SK-N-SH (cell line): ENCODE data around the gene GAB1. TPM values are rescaled to one million over a fixed set of nuclear protein-coding genes. Genes with fewer than 3 reads are reported as not detected.

ENCODE experiments used
- CTCF ChIA-PET: fragments of 300-600, 350-600 bp; formaldehyde crosslinking; extraction: SDS; loops from one replicate; lab custom pipeline; 2021; lab: Yijun Ruan, JAX
- POLR2A ChIA-PET: fragments of 350-600 bp; sonication (Branson Sonifier 250); formaldehyde crosslinking; extraction: SDS; loops from one replicate; lab custom pipeline; 2020; ENCODE audit warnings: antibody characterized with exemption, inconsistent platforms; lab: Yijun Ruan, JAX
- DNase-seq: peaks from one replicate; pipeline ENCODE4 v3.0.0; 2012
- H2AFZ ChIP-seq: fragments of 200-600 bp; sonication (generic); 2 replicates; pipeline ENCODE4 v1.8.1; 2016; ENCODE audit warnings: antibody characterized with exemption, mild to moderate bottlenecking, low read depth
- H3F3A ChIP-seq: fragments of 200-600 bp; sonication (generic); replicated peaks from 2 replicates; pipeline ENCODE3; 2016; ENCODE audit warnings: antibody characterized with exemption, mild to moderate bottlenecking; ENCODE audit not compliant: insufficient read depth
- H3K27ac ChIP-seq, 2 experiments: fragments of 200-500 bp in 1 of 2; fragments of 200-600 bp in 1 of 2; sonication (Bioruptor generic) in 1 of 2; sonication (generic), shearing (Covaris generic) in 1 of 2; 2 replicates each; pipeline versions ENCODE4 v1.5.1 to v1.6.1; 2014 to 2016; ENCODE audit warnings: low read depth in 2 of 2, inconsistent platforms in 1 of 2, low read length in 1 of 2, mild to moderate bottlenecking in 1 of 2, mixed read lengths in 1 of 2
- H3K27me3 ChIP-seq: fragments of 200-600 bp; sonication (generic), shearing (Covaris generic); 2 replicates; pipeline ENCODE4 v1.6.1; 2016; ENCODE audit warnings: mixed run types; ENCODE audit not compliant: insufficient read depth
- H3K36me3 ChIP-seq, 2 experiments: fragments of 200-500 bp in 1 of 2; fragments of 200-600 bp in 1 of 2; sonication (Bioruptor generic) in 1 of 2; sonication (generic) in 1 of 2; replicated peaks in 1 of 2; 2 replicates each; pipeline versions ENCODE3 to v1.5.1; 2014 to 2016; ENCODE audit warnings: low read length in 1 of 2, mild to moderate bottlenecking in 1 of 2; ENCODE audit not compliant: insufficient read depth in 2 of 2, control insufficient read depth in 1 of 2
- H3K4me1 ChIP-seq, 2 experiments: fragments of 200-500 bp in 1 of 2; fragments of 200-600 bp in 1 of 2; sonication (Bioruptor generic) in 1 of 2; sonication (generic), shearing (Covaris generic) in 1 of 2; 2 replicates each; pipeline versions ENCODE4 v1.5.1 to v1.6.1; 2014 to 2016; ENCODE audit warnings: low read depth in 1 of 2, low read length in 1 of 2, mixed run types in 1 of 2; ENCODE audit not compliant: insufficient read depth in 2 of 2, control insufficient read depth in 1 of 2
- H3K4me2 ChIP-seq: fragments of 200-600 bp; sonication (generic), shearing (Covaris generic); 2 replicates; pipeline ENCODE4 v1.6.1; 2017; ENCODE audit warnings: mixed run types
- H3K4me3 ChIP-seq, 2 experiments: fragments of 200-500 bp in 1 of 2; fragments of 200-600 bp in 1 of 2; sonication (Bioruptor generic) in 1 of 2; sonication (generic), shearing (Covaris generic) in 1 of 2; 2 replicates each; pipeline versions ENCODE4 v1.5.1 to v1.8.1; 2014 to 2016; ENCODE audit warnings: low read depth in 2 of 2, inconsistent platforms in 1 of 2, low read length in 1 of 2, mild to moderate bottlenecking in 1 of 2, mixed read lengths in 1 of 2, moderate library complexity in 1 of 2
- H3K79me2 ChIP-seq: fragments of 200-600 bp; sonication (generic); 2 replicates; pipeline ENCODE4 v1.8.1; 2017; ENCODE audit warnings: mild to moderate bottlenecking; ENCODE audit not compliant: insufficient read depth
- H3K9ac ChIP-seq: fragments of 200-600 bp; sonication (generic); 2 replicates; pipeline ENCODE4 v1.6.1; 2017; ENCODE audit warnings: mixed run types
- H3K9me2 ChIP-seq: fragments of 200-600 bp; sonication (generic); 2 replicates; pipeline ENCODE4 v1.6.1; 2017; ENCODE audit warnings: mixed run types
- H3K9me3 ChIP-seq: fragments of 200-600 bp; sonication (generic); 2 replicates; pipeline ENCODE4 v1.6.1; 2017; ENCODE audit warnings: mixed run types, mild to moderate bottlenecking, moderate library complexity
- H4K20me1 ChIP-seq: fragments of 200-600 bp; sonication (generic); 2 replicates; pipeline ENCODE4 v1.6.1; 2017; ENCODE audit warnings: mild to moderate bottlenecking, mixed run types; ENCODE audit not compliant: insufficient read depth
- CHD2 ChIP-seq: fragments of 150-350 bp; IDR thresholded peaks from 2 replicates; pipeline ENCODE4 v1.6.1; 2018; ENCODE audit warnings: low read length; ENCODE audit not compliant: partially characterized antibody
- ELF1 ChIP-seq: IDR thresholded peaks from 2 replicates; pipeline ENCODE4 v1.4.0; 2012
- EZH2phosphoT487 ChIP-seq: fragments of 200-600 bp; sonication (generic); IDR thresholded peaks from 2 replicates; pipeline ENCODE4 v1.6.1; 2017; ENCODE audit warnings: low read depth, mixed run types, mild to moderate bottlenecking, antibody characterized with exemption, moderate library complexity, borderline replicate concordance
- FOXJ3 ChIP-seq: sonication (generic); formaldehyde crosslinking; IDR thresholded peaks from 2 replicates; pipeline ENCODE4 v1.5.1; 2020; ENCODE audit warnings: mild to moderate bottlenecking, missing genetic modification reagents
- FOXM1 ChIP-seq: IDR thresholded peaks from 2 replicates; pipeline ENCODE4 v1.4.0; 2012; ENCODE audit warnings: low read depth, mild to moderate bottlenecking
- GABPA ChIP-seq: IDR thresholded peaks from 2 replicates; pipeline ENCODE4 v1.4.0; 2012; ENCODE audit warnings: low read depth, mild to moderate bottlenecking
- GATA2 ChIP-seq: sonication (generic); formaldehyde crosslinking; IDR thresholded peaks from 2 replicates; pipeline ENCODE4 v1.5.0; 2020; ENCODE audit warnings: mild to moderate bottlenecking, missing genetic modification reagents
- JUND ChIP-seq: IDR thresholded peaks from 2 replicates; pipeline ENCODE4 v1.4.0; 2012
- NRF1 ChIP-seq: IDR thresholded peaks from 2 replicates; pipeline ENCODE4 v1.6.1; 2012; ENCODE audit warnings: low read depth, mild to moderate bottlenecking, low read length
- PBX3 ChIP-seq: IDR thresholded peaks from 2 replicates; pipeline ENCODE4; 2012
- POLR2AphosphoS5 ChIP-seq: IDR thresholded peaks from 2 replicates; pipeline ENCODE4 v1.6.1; 2012; ENCODE audit warnings: low read depth, low read length
- RAD21 ChIP-seq: IDR thresholded peaks from 2 replicates; pipeline ENCODE4 v1.6.1; 2012; ENCODE audit warnings: mild to moderate bottlenecking, low read length
- RCOR1 ChIP-seq: fragments of 150-350 bp; IDR thresholded peaks from 2 replicates; pipeline ENCODE4 v1.6.1; 2017; ENCODE audit warnings: antibody characterized with exemption, low read length
- RFX5 ChIP-seq: IDR thresholded peaks from 2 replicates; pipeline ENCODE4 v1.6.1; 2012; ENCODE audit warnings: mild to moderate bottlenecking, improper control_type of control experiment, low read length
- RXRA ChIP-seq: IDR thresholded peaks from 2 replicates; pipeline ENCODE4 v1.4.0; 2012; ENCODE audit warnings: low read depth, mild to moderate bottlenecking, borderline replicate concordance
- SIN3A ChIP-seq: IDR thresholded peaks from 2 replicates; pipeline ENCODE4 v1.6.1; 2012; ENCODE audit warnings: low read depth, mild to moderate bottlenecking, low read length, moderate library complexity, borderline replicate concordance
- SMC3 ChIP-seq: IDR thresholded peaks from 2 replicates; pipeline ENCODE4 v1.6.1; 2012; ENCODE audit warnings: low read depth, low read length, improper control_type of control experiment
- TCF12 ChIP-seq: IDR thresholded peaks from 2 replicates; pipeline ENCODE4 v1.4.0; 2012
- TEAD4 ChIP-seq: IDR thresholded peaks from 2 replicates; pipeline ENCODE4 v1.4.0; 2012; ENCODE audit warnings: mild to moderate bottlenecking, borderline replicate concordance; ENCODE audit not compliant: insufficient read depth
- USF1 ChIP-seq: IDR thresholded peaks from 2 replicates; pipeline ENCODE4 v1.4.0; 2012; ENCODE audit warnings: low read depth, borderline replicate concordance
- YY1 ChIP-seq: IDR thresholded peaks from 2 replicates; pipeline ENCODE4 v1.4.0; 2012; ENCODE audit warnings: low read depth, mild to moderate bottlenecking
- WGBS: methylation state at CpG from one replicate; pipeline ENCODE4 v1.1.6; 2017; ENCODE audit warnings: low lambda C conversion rate; 5-methylcytosine and 5-hydroxymethylcytosine counted together
- polyA plus RNA-seq, 3 experiments: library from polyadenylated mRNA; depleted of rRNA; stranded (reverse); fragments of >200 nt; gene quantifications; 2 replicates each; pipeline ENCODE4 v1.2.3, GENCODE V29; 2012
- TF ChIP-seq, protein P1 (sequence below): IDR thresholded peaks from 2 replicates; pipeline ENCODE4 v1.6.1; 2012; ENCODE audit warnings: mild to moderate bottlenecking, low read depth, low read length, moderate library complexity
- TF ChIP-seq, protein P2 (sequence below): IDR thresholded peaks from 2 replicates; pipeline ENCODE4 v1.4.0; 2012; ENCODE audit warnings: low read depth

The GAB1 gene
- polyA plus RNA-seq, 1 of the 3 experiments (the other 2 are of a cell fraction), result 3.7 TPM

DNA sequence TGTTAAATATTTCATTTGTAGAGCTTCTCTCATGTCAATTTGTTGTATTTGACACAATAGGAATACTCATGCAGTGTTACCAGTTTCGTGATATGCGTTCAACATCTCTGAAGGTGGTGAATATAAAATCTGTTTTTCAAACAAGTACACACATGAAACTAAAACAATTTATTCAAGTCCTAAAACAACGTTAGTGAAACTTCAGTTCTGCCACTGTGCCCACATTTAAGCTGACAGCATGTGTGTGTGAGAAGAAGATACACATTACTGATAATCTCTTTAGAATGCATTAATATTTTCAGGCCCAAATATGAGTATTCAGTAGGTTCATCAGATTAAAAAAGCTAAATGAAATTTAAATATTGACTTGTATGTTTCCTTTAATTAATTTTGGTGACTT, 21.7 kb downstream of the GAB1 start (continued):
- TF ChIP-seq, protein P1, sequence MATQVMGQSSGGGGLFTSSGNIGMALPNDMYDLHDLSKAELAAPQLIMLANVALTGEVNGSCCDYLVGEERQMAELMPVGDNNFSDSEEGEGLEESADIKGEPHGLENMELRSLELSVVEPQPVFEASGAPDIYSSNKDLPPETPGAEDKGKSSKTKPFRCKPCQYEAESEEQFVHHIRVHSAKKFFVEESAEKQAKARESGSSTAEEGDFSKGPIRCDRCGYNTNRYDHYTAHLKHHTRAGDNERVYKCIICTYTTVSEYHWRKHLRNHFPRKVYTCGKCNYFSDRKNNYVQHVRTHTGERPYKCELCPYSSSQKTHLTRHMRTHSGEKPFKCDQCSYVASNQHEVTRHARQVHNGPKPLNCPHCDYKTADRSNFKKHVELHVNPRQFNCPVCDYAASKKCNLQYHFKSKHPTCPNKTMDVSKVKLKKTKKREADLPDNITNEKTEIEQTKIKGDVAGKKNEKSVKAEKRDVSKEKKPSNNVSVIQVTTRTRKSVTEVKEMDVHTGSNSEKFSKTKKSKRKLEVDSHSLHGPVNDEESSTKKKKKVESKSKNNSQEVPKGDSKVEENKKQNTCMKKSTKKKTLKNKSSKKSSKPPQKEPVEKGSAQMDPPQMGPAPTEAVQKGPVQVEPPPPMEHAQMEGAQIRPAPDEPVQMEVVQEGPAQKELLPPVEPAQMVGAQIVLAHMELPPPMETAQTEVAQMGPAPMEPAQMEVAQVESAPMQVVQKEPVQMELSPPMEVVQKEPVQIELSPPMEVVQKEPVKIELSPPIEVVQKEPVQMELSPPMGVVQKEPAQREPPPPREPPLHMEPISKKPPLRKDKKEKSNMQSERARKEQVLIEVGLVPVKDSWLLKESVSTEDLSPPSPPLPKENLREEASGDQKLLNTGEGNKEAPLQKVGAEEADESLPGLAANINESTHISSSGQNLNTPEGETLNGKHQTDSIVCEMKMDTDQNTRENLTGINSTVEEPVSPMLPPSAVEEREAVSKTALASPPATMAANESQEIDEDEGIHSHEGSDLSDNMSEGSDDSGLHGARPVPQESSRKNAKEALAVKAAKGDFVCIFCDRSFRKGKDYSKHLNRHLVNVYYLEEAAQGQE, result no peak
- no peak for TF ChIP-seq RAD21
- no peak for TF ChIP-seq EZH2phosphoT487
- no peak for TF ChIP-seq TEAD4
- no peak for TF ChIP-seq JUND
- TF ChIP-seq NRF1, result no peak
- TF ChIP-seq RXRA, result no peak

- WGBS, result 63% methylated on average over 6 of the region's 6 CpGs
- Histone ChIP-seq H3K9me2 (no peaks in the 10 kb centered on the region), H3K36me3 (no peaks in the 10 kb centered on the region), H3K27ac (peak overlapping the region in 1 of 2 experiments; percentile 51; a peak in 2 of 4 replicates), H3K4me2 (peak overlapping the region; percentile 30), H3K4me1 (peaks cover 19 to 64% of the 10 kb centered on the region in 2 experiments; a peak in 3 of 4 replicates), H3K9ac (no peak overlapping the region), H2AFZ (no peak overlapping the region), H3K4me3 (peak overlapping the region in 1 of 2 experiments; percentile 3; a peak in 1 of 4 replicates), H3K79me2 (peaks cover 52% of the 10 kb centered on the region), H3F3A (peaks cover 12% of the 10 kb centered on the region), H3K27me3 (no peaks in the 10 kb centered on the region), H4K20me1 (no peaks in the 10 kb centered on the region; the same call in 1 of the 2 replicates), H3K9me3 (no peaks in the 10 kb centered on the region)
- DNase-seq, result no peak
- ChIA-PET POLR2A (no interaction called here), CTCF (no interaction called here)
- TF ChIP-seq PBX3, result peak; percentile 60
- TF ChIP-seq, protein P2, sequence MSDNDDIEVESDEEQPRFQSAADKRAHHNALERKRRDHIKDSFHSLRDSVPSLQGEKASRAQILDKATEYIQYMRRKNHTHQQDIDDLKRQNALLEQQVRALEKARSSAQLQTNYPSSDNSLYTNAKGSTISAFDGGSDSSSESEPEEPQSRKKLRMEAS, result no peak
- peak; percentile 56 for TF ChIP-seq JUND
- TF ChIP-seq EZH2phosphoT487, result no peak
- no peak for TF ChIP-seq FOXJ3 (CRISPR knock-in tag)
- no peak for TF ChIP-seq FOXM1
- no peak for TF ChIP-seq POLR2AphosphoS5
- TF ChIP-seq ELF1, result no peak
- peak; percentile 77; the same call in 1 of the 2 replicates for TF ChIP-seq RXRA
- peak; percentile 24; the same call in 1 of the 2 replicates for TF ChIP-seq GABPA
- TF ChIP-seq RCOR1, result no peak
- no peak for TF ChIP-seq SIN3A
- no peak for TF ChIP-seq GATA2 (CRISPR knock-in tag)
- no peak for TF ChIP-seq YY1
- TF ChIP-seq SMC3, result no peak
- no peak for TF ChIP-seq CHD2
- TF ChIP-seq, protein P1, result no peak
- TF ChIP-seq USF1, result 0 out of 2 replicates have a peak, but pooled peaks have one; percentile 10
- TF ChIP-seq RFX5, result no peak
- peak; percentile 78 for TF ChIP-seq TCF12
Observed at GRCh38 chr4:143358923-143359643, 22.4 kb downstream of the GAB1 start.
